Mucosa of descending colon (tissue), 3 donors: ENCODE measurements around the gene PCSK5. TPM values are rescaled to one million over a fixed set of nuclear protein-coding genes. Genes with fewer than 3 reads are reported as not detected.

Experiments
- ATAC-seq: fragments of 200-7000 bp; cut with Tn5 transposase; one replicate; pipeline ENCODE4 v1.9.1; 2020; ENCODE audit warnings: mild to moderate bottlenecking, moderate library complexity
- DNase-seq, 3 donors: peaks; one replicate each; pipeline ENCODE4 v3.0.0-alpha.2; 2020
- H3K36me3 ChIP-seq: fragments of 200-600 bp; one replicate; pipeline ENCODE4 v1.8.0; 2021; ENCODE audit warnings: low read depth, mild to moderate bottlenecking
- H3K4me1 ChIP-seq: fragments of 200-600 bp; one replicate; pipeline ENCODE4 v1.8.0; 2021; ENCODE audit warnings: low read depth, mild to moderate bottlenecking
- H3K4me3 ChIP-seq: fragments of 200-600 bp; one replicate; pipeline ENCODE4 v1.8.0; 2021; ENCODE audit warnings: mild to moderate bottlenecking
- H3K9me3 ChIP-seq: fragments of 200-600 bp; one replicate; pipeline ENCODE4 v1.8.0; 2021; ENCODE audit warnings: mild to moderate bottlenecking
- CTCF ChIP-seq: fragments of 200-600 bp; IDR thresholded peaks from one replicate; pipeline ENCODE4 v1.8.0; 2022; ENCODE audit warnings: antibody characterized with exemption, mild to moderate bottlenecking
- intact Hi-C, 2 donors: fragments of 100-400 bp; cut with DNase I in 1 of 2; cut with micrococcal nuclease in 1 of 2; formaldehyde crosslinking; loops; one replicate each; pipeline versions ENCODE4 v1.11.0 to v1.11.1; 2022; cut with DNase I, micrococcal nuclease
- total RNA-seq, 3 donors: library from RNA; stranded (reverse); fragmentation: NEBNext Ultra II Directional in 2 of 3; extraction: Animal tissue kit (Norgen Biotek cat#: 25700) in 2 of 3; gene quantifications; one replicate each; pipeline versions ENCODE4 v1.2.1 to v1.2.4, GENCODE V29; 2021 to 2023
- donor health status: DM: no; HTN: no; CAD: no; lungs with moderate emphysema.
- donor health status: DM: no; HTN: no; CAD: no.
- donor health status: DM: no; HTN: yes; CAD: no.

Gene PCSK5
- total RNA-seq, 3 donors from 2014 or later = 44.3 to 82.0 (median 53.3) TPM

GRCh38 chr9:75851917-75852316 lies 38.6 kb upstream of the PCSK5 start:
- TF ChIP-seq CTCF = no peak
- Histone ChIP-seq H3K36me3 (no peaks in the 10 kb centered on the region), H3K4me3 (no peak overlapping the region), H3K4me1 (no peaks in the 10 kb centered on the region), H3K9me3 (no peaks in the 10 kb centered on the region)
- no peak for ATAC-seq
- DNase-seq = no peak
- intact Hi-C loops = no loop called here

- no peaks in the 10 kb centered on the region for H3K9me3 ChIP-seq
- DNase-seq (no peak), ATAC-seq (no peak)
- no peaks in the 10 kb centered on the region for H3K4me1 ChIP-seq
- intact Hi-C loops = no loop called here
- H3K4me3 ChIP-seq = no peak overlapping the region
- H3K36me3 ChIP-seq = no peaks in the 10 kb centered on the region
- no peak for TF ChIP-seq CTCF
These were observed 37.7 kb upstream of the PCSK5 start for GRCh38 chr9:75852746-75853145.

GRCh38 chr9:75855509-75855908 lies 35.0 kb upstream of the PCSK5 start:
- peak in 1 of 3 donors; percentile 78 for DNase-seq
- TF ChIP-seq CTCF = no peak
- no peaks in the 10 kb centered on the region for H3K36me3 ChIP-seq
- H3K9me3 ChIP-seq = no peaks in the 10 kb centered on the region
- no peak overlapping the region for H3K4me3 ChIP-seq
- intact Hi-C loops = loop anchor here in 1 of 2 donors (5.0 kb wide), 1 partner anchor 588 kb away; no protein-coding TSS in a partner anchor
- ATAC-seq = peak; percentile 64
- H3K4me1 ChIP-seq = no peaks in the 10 kb centered on the region

- Histone ChIP-seq H3K9me3 (no peaks in the 10 kb centered on the region), H3K36me3 (no peaks in the 10 kb centered on the region), H3K4me1 (no peaks in the 10 kb centered on the region), H3K4me3 (no peak overlapping the region)
- intact Hi-C loops = loop anchor here in 1 of 2 donors (5.0 kb wide), 1 partner anchor 591 kb away; no protein-coding TSS in a partner anchor
- no peak for DNase-seq
- ATAC-seq = no peak
- no peak for TF ChIP-seq CTCF
These were observed 31.9 kb upstream of the PCSK5 start for GRCh38 chr9:75858497-75859092.

- H3K36me3 ChIP-seq = no peaks in the 10 kb centered on the region
- no peak for TF ChIP-seq CTCF
- DNase-seq (no peak), ATAC-seq (no peak)
- no peak overlapping the region for H3K4me3 ChIP-seq
- intact Hi-C loops = no loop called here
- H3K9me3 ChIP-seq = no peaks in the 10 kb centered on the region
- peaks cover 4% of the 10 kb centered on the region for H3K4me1 ChIP-seq
These were observed 26.2 kb upstream of the PCSK5 start for GRCh38 chr9:75864266-75864665.
